Measurements from ENCODE around the gene PIGB.

GRCh38 chr15:55383687-55384086 lies 64.7 kb downstream of the PIGB start:
- TF ChIP-seq SUZ12 (IDR thresholded peaks at IDR 0.05; ENCODE audit: extremely low read depth, insufficient read depth, insufficient read length): no peak
- TF ChIP-seq ZNF274 (IDR thresholded peaks at IDR 0.05; ENCODE audit: low read depth, low read length): no peak

Data from NT2/D1 (cell line).